Measurements from ENCODE around the gene GRK4. TPM values are rescaled to one million over a fixed set of nuclear protein-coding genes. Genes with fewer than 3 reads are reported as not detected.

GRK4 gene
- total and polyA plus RNA-seq, 2 of the 8 experiments (the other 6 are each of a cell fraction or from before 2014, with no cell fraction given): 0.77 to 1.8 TPM

GRCh38 chr4:3043282-3044020, 80.1 kb downstream of the GRK4 start:
- Histone ChIP-seq H3K56ac (replicated peaks; ENCODE audit: insufficient read length, low read depth, low read length) (no peak overlapping the region), H4K8ac (ENCODE audit: extremely low read depth, insufficient read depth, low read length) (no peak overlapping the region), H3K23ac (ENCODE audit: insufficient read length) (no peak overlapping the region), H2BK15ac (ENCODE audit: low read length) (no peak overlapping the region), H3K9ac (replicated peaks in 1 of 4; ENCODE audit: extremely low read depth in 1 of 4, low read depth in 3 of 4, low read length in 3 of 4) (no peak overlapping the region), H3K79me1 (ENCODE audit: low read depth, low read length) (no peaks in the 10 kb centered on the region), H2AFZ (ENCODE audit: low read length) (no peak overlapping the region), H2AK5ac (ENCODE audit: low read depth, low read length) (no peak overlapping the region), H2BK5ac (ENCODE audit: low read depth, low read length) (no peak overlapping the region), H4K91ac (replicated peaks; ENCODE audit: insufficient read length, low read length) (no peak overlapping the region), H3K4me1 (replicated peaks in 1 of 4; ENCODE audit: control insufficient read depth in 3 of 4, insufficient read depth in 4 of 4, low read length in 3 of 4) (peaks cover 0 to 5% (median 0%) of the 10 kb centered on the region in 4 experiments; a peak in 4 of 7 replicates), H4K5ac (ENCODE audit: insufficient read length, low read depth, low read length) (no peak overlapping the region), H3K23me2 (ENCODE audit: low read depth, low read length) (no peaks in the 10 kb centered on the region), H3K27me3 (replicated peaks in 1 of 4; ENCODE audit: control insufficient read depth in 3 of 4, extremely low read depth in 1 of 4, insufficient read depth in 3 of 4, low read length in 3 of 4) (peaks cover 0 to 7% (median 2%) of the 10 kb centered on the region in 4 experiments; a peak in 2 of 7 replicates), H3K18ac (ENCODE audit: extremely low read depth, low read length) (no peak overlapping the region), H2BK12ac (ENCODE audit: low read depth, low read length) (no peak overlapping the region), H3K9me3 (ENCODE audit: insufficient read depth in 2 of 2, low read depth in 1 of 2, low read length in 1 of 2) (no peaks in the 10 kb centered on the region), H3K27ac (ENCODE audit: low read depth, low read length) (no peak overlapping the region), H2BK120ac (replicated peaks; ENCODE audit: low read depth, low read length) (no peak overlapping the region), H3K4ac (replicated peaks; ENCODE audit: insufficient read length, low read depth, low read length) (no peak overlapping the region), H3K79me2 (ENCODE audit: control insufficient read depth in 1 of 2, insufficient read depth in 2 of 2, low read length in 2 of 2) (no peaks in the 10 kb centered on the region), H3K14ac (ENCODE audit: insufficient read length) (no peak overlapping the region), H3K4me2 (ENCODE audit: insufficient read depth in 1 of 2, low read depth in 2 of 2, low read length in 2 of 2) (no peak overlapping the region), H2BK20ac (ENCODE audit: low read length) (no peak overlapping the region), H3K4me3 (ENCODE audit: extremely low read depth in 1 of 4, insufficient read depth in 2 of 4, low read depth in 3 of 4, low read length in 4 of 4) (no peak overlapping the region), H4K20me1 (replicated peaks in 1 of 2; ENCODE audit: control insufficient read depth in 1 of 2, insufficient read depth in 2 of 2, low read length in 2 of 2) (no peaks in the 10 kb centered on the region), H3K36me3 (ENCODE audit: control insufficient read depth in 2 of 4, insufficient read depth in 4 of 4, low read length in 3 of 4) (no peaks in the 10 kb centered on the region)
- DNase-seq (ENCODE audit: low read depth in 1 of 2, low spot score in 2 of 2): no peak
- CTCF ChIA-PET (ENCODE audit: partially characterized antibody): interaction anchor here (1.1 to 12.5 kb wide), 5 partner anchors 10 to 94 kb away, joined by 3 to 89 read pairs (median 6); no protein-coding TSS in a partner anchor
- FAIRE-seq: no peak
- WGBS, 2 experiments (ENCODE audit: extremely low coverage in 1 of 2, insufficient coverage in 1 of 2, insufficient read length in 1 of 2, insufficient replicate concordance in 2 of 2, low coverage in 1 of 2, low lambda C conversion rate in 2 of 2, missing lambda C conversion rate in 1 of 2): 88% methylated on average over 11 of the region's 11 CpGs; no CpG with 5 or more reads in 1 of the 2 experiments
- POLR2A ChIA-PET (ENCODE audit: partially characterized antibody): interaction anchor here (0.8 kb wide), 1 partner anchor 23 kb away, joined by 3 read pairs; no protein-coding TSS in a partner anchor
- TF ChIP-seq CREB1 (IDR thresholded peaks at IDR 0.05) (no peak), JUN (IDR thresholded peaks at IDR 0.05; ENCODE audit: low read depth, low read length) (no peak), SP4 (IDR thresholded peaks at IDR 0.05; ENCODE audit: low read length) (no peak), EZH2 (IDR thresholded peaks at IDR 0.05; ENCODE audit: low read depth, low read length, severe bottlenecking) (no peak), SP2 (IDR thresholded peaks at IDR 0.05; ENCODE audit: low read length) (no peak), RBBP5 (IDR thresholded peaks at IDR 0.05; ENCODE audit: borderline replicate concordance, low read depth, low read length) (no peak), TAF1 (IDR thresholded peaks at IDR 0.05; ENCODE audit: low read depth, low read length) (no peak), MAFK (IDR thresholded peaks at IDR 0.05; ENCODE audit: low read depth, low read length) (no peak), KDM1A (IDR thresholded peaks at IDR 0.05; ENCODE audit: borderline replicate concordance, low read length) (no peak), EP300 (IDR thresholded peaks at IDR 0.05; ENCODE audit: borderline replicate concordance in 1 of 2, low read depth in 2 of 2, low read length in 2 of 2) (no peak), RAD21 (IDR thresholded peaks at IDR 0.05 in 1 of 2, conservative IDR thresholded peaks at IDR 0.05 in 1 of 2; ENCODE audit: low read depth in 2 of 2, low read length in 2 of 2) (no peak), CBX5 (IDR thresholded peaks at IDR 0.05; ENCODE audit: low read depth, low read length) (no peak), SP1 (IDR thresholded peaks at IDR 0.05; ENCODE audit: low read depth, low read length) (no peak)
